HL-60/S4 (cell line): Measurements from ENCODE around the gene APOBEC4.
"Not testable (repeated sequence)": the region's sequence is repeated elsewhere in the genome, so short reads cannot be mapped to it uniquely, and the experiment has no call there.

Experiments
- in situ Hi-C: fragments of 300-500 bp; cut with MboI; formaldehyde crosslinking; loops from 2 replicates; pipeline ENCODE4 v1.14.3; 2022; ENCODE audit warnings: low sequenced_read_pairs

APOBEC4 gene

DNA sequence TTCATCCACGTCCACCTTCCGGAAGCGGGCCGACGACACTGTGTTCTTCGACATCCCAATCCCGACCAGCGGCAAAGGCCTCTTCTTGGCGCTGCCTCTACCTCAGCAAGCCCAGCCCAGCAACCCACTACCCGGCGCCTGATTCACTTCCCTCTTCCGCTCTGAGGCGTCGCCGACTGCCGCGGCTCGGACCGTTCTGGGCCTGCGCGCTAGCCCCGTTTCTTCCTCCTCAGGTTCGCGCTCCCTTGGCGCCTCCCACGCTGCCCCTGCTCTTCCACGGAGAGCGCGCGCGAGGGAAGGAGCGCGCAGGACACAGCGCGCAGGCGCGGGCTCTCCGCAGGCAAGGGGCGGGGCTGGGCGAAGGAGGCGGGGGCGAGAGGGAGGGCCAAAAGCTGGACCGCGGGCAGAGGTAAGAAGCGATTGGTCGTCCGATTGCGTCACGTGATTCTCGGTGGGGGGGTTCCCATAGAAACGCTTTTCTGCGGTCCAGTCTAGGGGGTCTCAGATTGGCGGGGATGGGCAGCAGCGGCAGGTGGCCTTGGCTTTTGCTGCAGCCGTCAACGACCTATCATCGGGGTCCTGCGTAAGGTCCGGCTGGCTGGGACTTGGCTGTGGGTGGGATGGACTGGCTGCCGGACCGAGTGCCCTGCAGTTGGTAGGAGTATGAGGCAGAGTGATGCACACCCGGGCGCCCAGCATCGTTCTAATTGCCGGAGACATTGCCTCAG, 17.3 kb downstream of the APOBEC4 start, which contains the start of gene ARPC5:
ARPC5 (minus strand) TSS at position 178 of the 728 bp plus-strand sequence; CDS start at position 54, 124 bp downstream.
- in situ Hi-C loops, result no loop called here

DNA sequence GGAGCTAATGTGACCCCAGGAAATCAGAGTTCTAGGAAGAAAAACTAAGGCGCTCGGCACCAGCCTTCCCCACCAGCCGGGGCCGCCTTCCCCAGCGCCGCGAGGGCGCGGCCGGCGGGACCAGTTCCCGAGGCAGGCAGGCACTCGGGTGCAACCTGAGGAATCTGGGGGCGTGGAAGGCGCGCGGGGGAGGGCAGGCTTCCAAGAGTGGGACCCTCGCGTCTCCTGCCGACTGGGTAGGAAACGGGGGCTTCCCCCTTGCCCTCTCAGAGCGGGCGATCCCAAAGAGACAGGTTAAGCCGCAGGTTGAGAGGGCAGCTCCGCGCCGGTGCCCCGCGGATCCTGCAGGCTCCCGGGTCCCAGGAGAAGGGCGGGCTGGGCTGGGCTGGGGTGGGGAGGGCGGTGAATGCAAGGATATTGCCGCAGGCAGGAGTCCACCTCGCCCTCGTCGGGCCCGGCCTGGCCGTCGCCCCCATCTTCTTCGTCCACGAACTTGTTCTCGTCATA, 18.0 kb downstream of the APOBEC4 start:
- in situ Hi-C loops, result no loop called here

- in situ Hi-C loops, result no loop called here
Measured at GRCh38 chr1:183634429-183635065, 18.6 kb downstream of the APOBEC4 start.

GRCh38 chr1:183633676-183634343, 19.3 kb downstream of the APOBEC4 start:
- in situ Hi-C loops, result no loop called here

DNA sequence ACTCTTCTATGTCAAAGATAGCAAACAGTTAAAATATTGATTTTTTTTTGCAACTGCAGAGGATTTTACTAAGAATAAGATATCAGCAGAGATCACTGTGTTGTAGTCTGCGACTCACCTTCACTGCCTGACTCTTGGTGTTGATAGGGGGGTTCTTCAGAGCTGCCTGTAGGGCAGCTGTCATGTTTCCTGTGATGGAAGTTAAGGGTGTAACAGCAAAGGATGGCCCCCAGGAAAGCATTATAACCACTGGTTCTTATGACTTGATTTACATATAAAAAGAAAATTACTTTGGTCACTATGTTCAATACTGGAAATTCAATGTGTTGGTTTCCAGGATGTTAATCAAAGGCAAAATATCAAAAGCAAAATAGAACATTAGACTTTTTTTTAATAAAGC, 20.2 kb downstream of the APOBEC4 start:
- in situ Hi-C loops, result no loop called here

GRCh38 chr1:183632114-183632513, 21.0 kb downstream of the APOBEC4 start:
- in situ Hi-C loops, result no loop called here

DNA sequence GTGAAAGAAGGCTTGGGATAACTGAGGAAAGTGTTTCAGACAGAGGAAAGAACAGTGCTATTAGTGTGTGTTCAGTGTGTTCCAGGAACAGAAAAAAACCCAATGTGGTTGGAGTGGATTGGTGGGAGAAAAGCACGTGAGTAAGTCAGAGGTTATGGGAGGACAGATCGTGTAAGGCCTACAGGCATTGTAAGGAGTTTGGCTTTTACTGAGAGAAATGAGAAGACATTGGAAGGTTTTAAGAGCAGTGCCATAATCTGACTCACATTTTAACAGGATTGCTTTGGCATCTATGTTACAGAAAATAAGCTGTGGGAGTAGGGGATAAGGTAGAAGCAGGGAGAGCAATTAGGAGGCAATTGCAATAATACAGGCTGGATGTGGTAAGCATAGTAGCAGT, 22.4 kb downstream of the APOBEC4 start:
- in situ Hi-C loops, result no loop called here

DNA sequence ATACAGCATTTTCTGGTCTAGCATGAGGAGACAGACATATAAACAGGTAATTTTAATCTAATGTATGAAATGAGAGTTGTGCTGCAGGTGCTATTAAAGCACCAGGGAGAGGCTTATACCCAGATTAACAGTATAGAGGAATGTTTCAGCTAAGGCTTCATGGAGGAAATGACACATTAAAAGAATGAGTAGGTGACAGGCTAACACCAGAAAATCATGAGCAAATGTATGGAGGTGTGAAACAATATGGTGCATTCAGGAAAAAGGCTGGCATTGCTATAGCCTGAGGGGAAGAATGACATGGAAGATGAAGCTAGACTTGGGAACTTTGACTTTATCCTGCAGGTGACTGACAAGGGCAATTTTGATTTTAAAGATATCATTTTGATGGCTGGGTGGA, 24.6 kb downstream of the APOBEC4 start:
- in situ Hi-C loops, result loop anchor here (10.0 kb wide), 1 partner anchor 154 kb away; the partner anchor contains the start of gene SMG7

DNA sequence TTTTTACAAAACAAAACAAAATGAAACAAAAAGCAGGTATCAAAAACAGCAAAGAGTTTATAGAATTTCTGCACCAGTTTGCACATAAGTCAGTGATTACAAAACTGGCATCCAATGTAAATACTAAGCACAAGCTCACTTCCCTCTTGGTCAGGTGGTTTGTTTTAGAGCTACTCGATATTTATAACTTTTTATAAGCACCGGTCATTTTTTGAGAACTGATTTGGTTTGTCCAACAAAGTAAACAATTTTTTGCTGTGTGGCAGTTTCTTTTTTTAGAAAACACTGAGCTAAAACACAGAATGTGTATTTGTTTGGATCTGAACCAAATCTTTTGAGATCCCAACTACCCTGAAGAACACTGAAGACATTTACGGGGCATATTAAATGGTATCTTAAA, 26.9 kb downstream of the APOBEC4 start:
- in situ Hi-C loops, result loop anchor here (10.0 kb wide), 1 partner anchor 151 kb away; the partner anchor contains the start of gene SMG7

- in situ Hi-C loops, result loop anchor here (10.0 kb wide), 1 partner anchor 148 kb away; the partner anchor contains the start of gene SMG7
Measured at GRCh38 chr1:183622884-183623785, 30.0 kb downstream of the APOBEC4 start.

- in situ Hi-C loops, result loop anchor here (10.0 kb wide), 1 partner anchor 147 kb away; the partner anchor contains the start of gene SMG7
Measured at GRCh38 chr1:183622013-183622412, 31.1 kb downstream of the APOBEC4 start.

DNA sequence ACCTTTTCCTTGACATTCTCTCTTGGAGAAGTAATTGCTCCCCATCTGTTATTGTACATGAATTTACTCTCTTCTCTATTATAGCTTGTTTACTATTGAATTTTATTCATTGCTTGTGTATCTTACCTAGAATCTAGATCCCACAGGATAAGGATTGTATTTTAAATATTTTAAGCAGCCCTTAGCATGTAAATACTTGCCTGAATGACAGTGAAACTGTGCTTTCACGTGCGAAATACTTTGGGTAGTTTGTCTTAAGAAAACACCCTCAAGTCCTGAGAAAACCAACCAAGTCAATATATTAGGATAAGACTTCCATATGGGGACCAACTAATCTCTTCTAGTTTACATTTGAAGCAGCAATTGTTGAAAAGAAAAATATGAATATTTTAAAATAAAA, 32.8 kb downstream of the APOBEC4 start:
- in situ Hi-C loops, result loop anchor here (10.0 kb wide), 1 partner anchor 146 kb away; the partner anchor contains the start of gene SMG7

- in situ Hi-C loops, result loop anchor here (10.0 kb wide), 1 partner anchor 145 kb away; the partner anchor contains the start of gene SMG7
Measured at GRCh38 chr1:183619781-183620180, 33.3 kb downstream of the APOBEC4 start.

GRCh38 chr1:183618202-183618601, 34.9 kb downstream of the APOBEC4 start:
- in situ Hi-C loops, result not testable (repeated sequence)

DNA sequence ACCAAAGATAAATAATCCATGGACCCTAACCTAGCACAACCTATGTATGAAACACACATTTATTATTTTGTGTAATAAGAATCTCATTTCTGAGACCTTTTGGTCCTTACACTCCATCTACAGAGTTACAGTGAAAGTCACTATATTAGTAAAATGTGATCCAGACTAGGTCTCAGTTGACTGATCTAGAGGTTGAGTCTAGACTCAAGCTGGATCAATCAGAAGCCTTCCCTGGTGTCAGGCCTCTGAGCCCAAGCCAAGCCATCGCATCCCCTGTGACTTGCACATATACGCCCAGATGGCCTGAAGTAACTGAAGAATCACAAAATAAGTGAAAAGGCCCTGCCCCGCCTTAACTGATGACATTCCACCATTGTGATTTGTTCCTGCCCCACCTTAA, 40.1 kb downstream of the APOBEC4 start:
- in situ Hi-C loops, result not testable (repeated sequence)

DNA sequence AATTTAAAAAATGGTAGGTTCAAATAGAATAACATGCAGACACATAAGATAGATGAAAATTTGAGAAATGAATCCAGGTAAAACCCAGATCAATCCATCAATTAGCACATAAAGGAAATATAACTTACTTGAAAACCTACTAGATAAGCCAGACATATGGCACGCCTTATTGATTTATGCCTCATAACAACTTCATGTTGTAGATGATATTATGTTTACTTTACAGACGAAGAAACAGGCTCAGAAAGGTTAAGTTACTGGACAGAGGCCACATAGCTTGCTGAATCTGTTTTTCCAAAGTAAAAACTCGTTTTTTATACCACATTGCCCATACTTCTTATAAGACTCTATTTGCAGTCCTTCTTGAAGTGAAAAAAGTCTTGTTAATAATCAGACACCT, 40.7 kb downstream of the APOBEC4 start:
- in situ Hi-C loops, result no loop called here

GRCh38 chr1:183611021-183611420, 42.1 kb downstream of the APOBEC4 start:
- in situ Hi-C loops, result no loop called here

DNA sequence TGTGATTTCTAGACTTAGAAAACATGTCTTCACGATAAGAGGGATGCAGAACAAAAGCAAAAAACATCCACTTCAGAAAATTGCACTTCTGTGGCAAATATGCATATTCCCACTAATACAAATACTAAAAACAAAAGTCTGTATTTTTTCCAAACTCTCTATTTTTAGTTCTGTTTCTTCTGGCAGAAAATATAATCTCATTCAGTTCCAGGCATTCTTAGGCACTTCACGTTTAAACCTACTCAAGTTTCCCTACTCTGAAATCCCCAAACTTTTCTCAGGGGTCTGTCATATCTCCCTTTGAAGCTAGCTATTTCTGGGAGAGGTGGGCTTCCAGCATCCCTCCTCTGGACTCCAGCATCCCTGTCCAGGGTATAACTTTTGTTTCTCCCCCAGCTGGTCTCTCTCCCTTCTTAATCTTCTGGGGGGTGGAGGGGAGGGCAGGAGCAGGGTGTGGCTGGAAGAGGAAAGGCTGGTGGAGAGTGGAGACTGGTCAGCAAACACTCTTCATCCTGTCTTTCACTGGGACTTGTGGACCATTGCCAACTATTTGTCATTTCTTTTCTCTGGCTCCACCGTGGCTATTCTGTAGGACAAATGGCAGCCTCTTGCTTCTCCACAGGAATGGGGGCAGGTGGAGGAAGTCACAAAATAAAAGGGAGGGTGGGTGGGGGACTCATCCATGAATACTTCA, 43.2 kb downstream of the APOBEC4 start:
- in situ Hi-C loops, result no loop called here

GRCh38 chr1:183609313-183609712, 43.8 kb downstream of the APOBEC4 start:
- in situ Hi-C loops, result no loop called here
